Liver (tissue), 3 donors: ENCODE results near the gene ZNF22.

ENCODE experiments used
- EGR1 ChIP-seq, 2 donors: IDR thresholded peaks; 2 replicates each; pipeline ENCODE4 v1.6.1; 2016 to 2018; ENCODE audit warnings: antibody characterized with exemption in 2 of 2, low read depth in 2 of 2
- GABPA ChIP-seq, 2 donors: IDR thresholded peaks in 1 of 2; conservative IDR thresholded peaks in 1 of 2; 2 replicates each; pipeline ENCODE4 v1.6.1; 2016; ENCODE audit warnings: antibody characterized with exemption in 2 of 2, mild to moderate bottlenecking in 1 of 2, moderate library complexity in 1 of 2
- MAX ChIP-seq: IDR thresholded peaks from 2 replicates; pipeline ENCODE4 v1.6.1; 2016; ENCODE audit warnings: antibody characterized with exemption
- RAD21 ChIP-seq, 2 donors: IDR thresholded peaks; 2 replicates each; pipeline ENCODE4 v1.6.1; 2016; ENCODE audit warnings: antibody characterized with exemption in 2 of 2, mild to moderate bottlenecking in 2 of 2
- SP1 ChIP-seq: IDR thresholded peaks from 2 replicates; pipeline ENCODE4 v1.6.1; 2018; ENCODE audit warnings: antibody characterized with exemption, mild to moderate bottlenecking
- YY1 ChIP-seq: IDR thresholded peaks from 2 replicates; pipeline ENCODE4 v1.6.1; 2016; ENCODE audit warnings: antibody characterized with exemption, mild to moderate bottlenecking
- ZBTB33 ChIP-seq: IDR thresholded peaks from 2 replicates; pipeline ENCODE4 v1.6.1; 2016; ENCODE audit warnings: antibody characterized with exemption
- TF ChIP-seq, protein P1 (sequence below): fragments of 150-350 bp; IDR thresholded peaks from 2 replicates; pipeline ENCODE4 v1.5.1; 2017; ENCODE audit warnings: improper control_type of control experiment, low read depth, low read length; ENCODE audit not compliant: missing input control
- TF ChIP-seq, protein P2 (sequence below): IDR thresholded peaks from 2 replicates; pipeline ENCODE4 v1.6.1; 2016; ENCODE audit warnings: antibody characterized with exemption
- TF ChIP-seq, protein P3 (sequence below): IDR thresholded peaks from 2 replicates; pipeline ENCODE4 v1.6.1; 2016; ENCODE audit warnings: antibody characterized with exemption, mild to moderate bottlenecking
- donor health status: healthy.
- donor health status: healthy.

DNA sequence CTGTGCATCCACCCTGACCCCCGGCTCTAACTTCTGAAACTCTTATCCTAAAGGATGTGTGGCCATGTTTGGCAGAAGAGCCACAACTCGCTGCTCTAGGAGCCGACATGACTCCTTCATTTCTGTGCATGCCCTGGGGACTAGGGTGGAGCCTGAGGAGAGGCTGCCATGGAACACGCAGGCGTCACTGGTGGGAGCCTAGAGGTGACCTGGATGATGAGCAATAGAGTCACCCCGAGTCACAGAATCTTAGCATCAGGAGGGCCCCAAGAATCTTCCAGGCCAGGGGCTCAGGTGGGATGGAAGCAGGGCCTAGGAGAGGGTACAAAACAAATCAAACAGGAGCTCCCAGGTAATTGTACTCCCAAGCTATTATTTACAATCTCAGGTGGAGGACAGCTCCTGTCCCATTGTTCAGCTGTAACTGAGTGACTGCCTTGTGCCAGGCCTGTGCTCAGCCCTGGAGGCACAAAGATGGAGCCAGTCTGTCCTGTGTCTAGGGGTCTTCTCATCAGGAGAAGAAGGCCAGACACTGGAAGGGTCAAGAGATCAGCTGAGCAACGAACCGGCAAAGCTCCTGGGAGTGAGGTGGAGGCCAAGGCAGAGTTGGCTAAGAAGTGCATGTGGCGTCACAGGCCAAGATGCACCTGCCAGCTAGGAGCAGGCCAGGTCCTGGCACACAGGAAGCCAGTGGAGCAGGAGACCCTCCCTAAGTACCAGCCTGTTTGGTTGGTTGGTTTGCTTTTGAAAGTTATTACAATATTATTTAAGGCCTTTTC is 5.8 kb upstream of the ZNF22 start:
- TF ChIP-seq SP1 (no peak), RAD21 (IDR thresholded peaks at IDR 0.05) (no peak), ZBTB33 (no peak), GABPA (IDR thresholded peaks at IDR 0.05 in 1 of 2, conservative IDR thresholded peaks at IDR 0.05 in 1 of 2) (no peak), YY1 (no peak), MAX (no peak), EGR1 (IDR thresholded peaks at IDR 0.05; ENCODE audit: low read depth in 2 of 2) (no peak)
- TF ChIP-seq, protein P1, sequence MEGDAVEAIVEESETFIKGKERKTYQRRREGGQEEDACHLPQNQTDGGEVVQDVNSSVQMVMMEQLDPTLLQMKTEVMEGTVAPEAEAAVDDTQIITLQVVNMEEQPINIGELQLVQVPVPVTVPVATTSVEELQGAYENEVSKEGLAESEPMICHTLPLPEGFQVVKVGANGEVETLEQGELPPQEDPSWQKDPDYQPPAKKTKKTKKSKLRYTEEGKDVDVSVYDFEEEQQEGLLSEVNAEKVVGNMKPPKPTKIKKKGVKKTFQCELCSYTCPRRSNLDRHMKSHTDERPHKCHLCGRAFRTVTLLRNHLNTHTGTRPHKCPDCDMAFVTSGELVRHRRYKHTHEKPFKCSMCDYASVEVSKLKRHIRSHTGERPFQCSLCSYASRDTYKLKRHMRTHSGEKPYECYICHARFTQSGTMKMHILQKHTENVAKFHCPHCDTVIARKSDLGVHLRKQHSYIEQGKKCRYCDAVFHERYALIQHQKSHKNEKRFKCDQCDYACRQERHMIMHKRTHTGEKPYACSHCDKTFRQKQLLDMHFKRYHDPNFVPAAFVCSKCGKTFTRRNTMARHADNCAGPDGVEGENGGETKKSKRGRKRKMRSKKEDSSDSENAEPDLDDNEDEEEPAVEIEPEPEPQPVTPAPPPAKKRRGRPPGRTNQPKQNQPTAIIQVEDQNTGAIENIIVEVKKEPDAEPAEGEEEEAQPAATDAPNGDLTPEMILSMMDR = no peak
- TF ChIP-seq, protein P2, sequence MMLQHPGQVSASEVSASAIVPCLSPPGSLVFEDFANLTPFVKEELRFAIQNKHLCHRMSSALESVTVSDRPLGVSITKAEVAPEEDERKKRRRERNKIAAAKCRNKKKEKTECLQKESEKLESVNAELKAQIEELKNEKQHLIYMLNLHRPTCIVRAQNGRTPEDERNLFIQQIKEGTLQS = no peak
- TF ChIP-seq, protein P3, sequence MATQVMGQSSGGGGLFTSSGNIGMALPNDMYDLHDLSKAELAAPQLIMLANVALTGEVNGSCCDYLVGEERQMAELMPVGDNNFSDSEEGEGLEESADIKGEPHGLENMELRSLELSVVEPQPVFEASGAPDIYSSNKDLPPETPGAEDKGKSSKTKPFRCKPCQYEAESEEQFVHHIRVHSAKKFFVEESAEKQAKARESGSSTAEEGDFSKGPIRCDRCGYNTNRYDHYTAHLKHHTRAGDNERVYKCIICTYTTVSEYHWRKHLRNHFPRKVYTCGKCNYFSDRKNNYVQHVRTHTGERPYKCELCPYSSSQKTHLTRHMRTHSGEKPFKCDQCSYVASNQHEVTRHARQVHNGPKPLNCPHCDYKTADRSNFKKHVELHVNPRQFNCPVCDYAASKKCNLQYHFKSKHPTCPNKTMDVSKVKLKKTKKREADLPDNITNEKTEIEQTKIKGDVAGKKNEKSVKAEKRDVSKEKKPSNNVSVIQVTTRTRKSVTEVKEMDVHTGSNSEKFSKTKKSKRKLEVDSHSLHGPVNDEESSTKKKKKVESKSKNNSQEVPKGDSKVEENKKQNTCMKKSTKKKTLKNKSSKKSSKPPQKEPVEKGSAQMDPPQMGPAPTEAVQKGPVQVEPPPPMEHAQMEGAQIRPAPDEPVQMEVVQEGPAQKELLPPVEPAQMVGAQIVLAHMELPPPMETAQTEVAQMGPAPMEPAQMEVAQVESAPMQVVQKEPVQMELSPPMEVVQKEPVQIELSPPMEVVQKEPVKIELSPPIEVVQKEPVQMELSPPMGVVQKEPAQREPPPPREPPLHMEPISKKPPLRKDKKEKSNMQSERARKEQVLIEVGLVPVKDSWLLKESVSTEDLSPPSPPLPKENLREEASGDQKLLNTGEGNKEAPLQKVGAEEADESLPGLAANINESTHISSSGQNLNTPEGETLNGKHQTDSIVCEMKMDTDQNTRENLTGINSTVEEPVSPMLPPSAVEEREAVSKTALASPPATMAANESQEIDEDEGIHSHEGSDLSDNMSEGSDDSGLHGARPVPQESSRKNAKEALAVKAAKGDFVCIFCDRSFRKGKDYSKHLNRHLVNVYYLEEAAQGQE = no peak
